COR-L47 (cell line): ENCODE data around the gene TSC1.
"Not testable (repeated sequence)": the region's sequence is repeated elsewhere in the genome, so short reads cannot be mapped to it uniquely, and the experiment has no call there.

Experiments
- DNase-seq: peaks from one replicate; lab custom pipeline; 2025; lab: John Stamatoyannopoulos, UW

Gene TSC1

DNA sequence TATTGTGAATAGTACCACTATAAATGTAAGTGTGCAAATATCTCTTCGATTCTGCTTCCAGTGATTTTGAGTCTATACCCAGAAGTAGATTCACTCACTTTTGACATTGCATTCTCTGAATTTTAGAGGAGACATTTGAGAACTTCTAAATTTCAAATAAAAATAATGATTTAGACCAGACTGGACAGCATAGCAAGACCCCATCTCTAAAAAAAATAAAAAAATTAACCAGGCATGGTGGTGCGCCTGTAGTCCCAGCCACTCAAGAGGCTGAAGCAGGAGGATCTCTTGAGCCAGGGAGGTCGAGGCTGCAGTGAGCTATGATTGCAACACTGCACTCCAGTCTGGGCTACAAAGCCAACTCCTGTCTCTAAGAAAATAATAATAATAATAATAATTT is 32.2 kb upstream of the TSC1 start:
- DNase-seq, result no peak

DNA sequence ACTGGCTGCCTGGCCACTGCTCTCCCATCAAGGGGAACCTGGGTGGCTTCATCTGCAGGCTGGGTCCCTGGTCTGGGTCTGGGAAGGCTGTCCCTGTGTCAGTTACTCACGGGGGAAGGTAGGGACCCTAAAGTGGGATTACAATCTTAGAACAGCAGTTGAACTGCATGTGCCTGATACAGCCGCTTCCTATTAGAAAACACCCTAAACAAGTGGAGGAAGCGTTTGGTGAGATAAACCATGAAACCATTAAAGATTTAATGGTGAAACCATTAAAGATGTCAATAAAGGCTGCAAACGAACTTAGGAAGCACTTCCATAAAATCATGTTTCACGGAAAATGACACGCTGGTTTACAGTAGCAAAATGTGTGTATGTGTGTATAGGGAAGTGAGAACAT is 31.5 kb upstream of the TSC1 start:
- no peak for DNase-seq

DNA sequence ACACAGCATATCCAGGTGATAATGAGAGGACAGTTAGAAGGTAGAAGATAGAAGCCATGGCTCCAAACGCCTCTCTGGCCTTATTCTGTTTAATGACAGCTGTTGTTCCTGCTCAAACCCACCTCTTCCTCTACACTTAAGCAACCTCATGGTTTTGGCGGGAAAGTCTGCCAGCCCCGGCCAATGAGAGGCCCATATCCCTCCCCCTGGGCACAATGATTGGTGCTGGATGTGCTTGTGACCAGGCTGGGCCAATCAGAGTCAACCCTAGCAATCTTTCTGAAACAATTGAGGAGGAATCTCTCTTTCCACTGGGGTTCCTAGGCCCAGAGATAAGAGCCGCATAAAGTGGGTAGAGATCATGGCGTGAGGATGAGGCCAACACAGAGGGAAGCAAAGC is 29.3 kb upstream of the TSC1 start:
- no peak for DNase-seq

DNA sequence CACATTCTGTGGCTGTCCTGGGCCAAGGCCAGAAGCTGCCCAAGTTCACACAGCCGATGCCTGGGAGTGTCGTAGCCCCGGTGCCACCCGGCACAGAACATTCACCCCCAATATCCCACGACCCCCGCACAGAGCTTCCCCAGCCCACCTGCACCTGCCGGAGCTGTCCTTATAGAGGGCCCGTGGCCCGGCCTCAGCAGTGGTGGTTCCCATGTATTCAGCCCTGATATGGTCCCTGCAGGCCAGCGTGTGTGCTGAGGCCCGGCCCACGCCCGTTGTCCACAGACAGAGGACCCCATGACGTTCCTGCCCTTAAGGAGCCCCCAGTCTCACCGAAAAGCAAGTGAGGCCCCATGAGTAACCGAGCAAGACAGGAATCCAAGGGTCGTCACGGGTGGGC is 28.8 kb upstream of the TSC1 start:
- DNase-seq, result no peak

DNA sequence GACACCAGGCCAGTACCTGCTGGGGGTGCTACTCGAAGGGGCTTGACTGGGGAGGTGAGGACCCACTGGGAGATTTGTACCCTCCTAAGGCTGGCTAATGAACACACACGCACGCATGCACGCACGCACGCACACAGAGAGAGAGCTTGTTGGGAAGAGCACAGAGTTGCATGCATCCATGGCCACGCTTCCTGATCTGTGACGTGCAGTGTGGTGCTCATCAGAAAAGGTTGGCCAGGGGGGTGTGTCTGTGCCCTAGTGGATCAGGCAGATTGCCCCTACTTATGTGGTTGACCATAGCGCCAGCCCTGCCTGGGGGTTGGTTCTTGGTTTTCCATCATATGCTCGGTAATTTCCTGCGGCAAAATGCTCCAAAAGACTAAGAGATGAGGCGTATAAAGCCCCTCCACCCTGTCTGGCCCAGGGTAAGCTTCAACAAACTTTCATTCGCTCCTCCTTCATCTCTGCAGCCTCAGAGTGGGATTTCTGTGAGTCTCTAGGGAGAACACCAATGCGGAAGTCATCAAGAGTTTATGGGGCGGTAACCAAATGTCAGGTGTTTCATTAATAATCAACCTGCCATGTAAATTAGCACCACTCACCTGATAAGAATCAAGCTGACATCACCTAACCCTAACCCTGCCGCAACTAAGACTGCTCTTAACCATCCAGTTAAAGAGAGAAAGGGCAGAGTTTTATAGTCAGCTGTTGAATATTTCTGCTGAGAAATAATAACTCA is 26.1 kb upstream of the TSC1 start:
- no peak for DNase-seq

DNA sequence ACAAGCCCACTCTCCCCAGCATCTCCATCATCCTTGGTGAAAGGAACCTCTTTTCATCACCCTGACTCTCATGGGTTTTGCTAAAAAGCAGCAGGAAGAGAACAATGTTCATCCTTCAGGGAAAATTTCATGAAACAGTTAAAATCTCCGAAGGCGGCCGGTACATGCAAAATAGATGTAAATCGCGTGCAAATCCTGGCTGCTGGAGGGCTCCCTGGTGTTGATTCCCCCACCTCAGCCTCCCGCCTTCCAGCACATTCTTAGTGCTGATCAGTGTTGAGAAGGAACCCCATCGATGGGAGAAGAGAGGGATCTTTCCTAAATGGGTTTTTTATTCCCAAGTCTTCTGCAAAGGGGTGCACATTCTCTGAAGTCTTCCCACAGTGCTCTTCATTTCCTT is 25.4 kb upstream of the TSC1 start:
- DNase-seq, result no peak

DNA sequence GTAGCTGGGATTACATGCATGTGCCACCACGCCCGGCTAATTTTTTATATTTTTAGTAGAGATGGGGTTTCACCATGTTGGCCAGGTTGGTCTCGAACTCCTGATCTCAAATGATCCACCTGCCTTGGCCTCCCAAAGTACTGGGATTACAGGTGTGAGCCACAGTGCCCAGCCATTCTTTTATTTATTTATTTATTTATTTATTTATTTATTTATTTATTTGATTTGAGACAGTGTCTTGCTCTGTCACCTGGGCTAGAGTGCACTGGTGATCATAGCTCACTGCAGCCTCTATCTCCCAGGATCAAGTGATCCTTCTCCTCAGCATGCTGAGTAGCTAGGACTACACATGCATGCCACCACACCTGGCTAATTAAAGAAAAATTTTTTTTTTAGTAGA is 23.5 kb upstream of the TSC1 start:
- not testable (repeated sequence) for DNase-seq

DNA sequence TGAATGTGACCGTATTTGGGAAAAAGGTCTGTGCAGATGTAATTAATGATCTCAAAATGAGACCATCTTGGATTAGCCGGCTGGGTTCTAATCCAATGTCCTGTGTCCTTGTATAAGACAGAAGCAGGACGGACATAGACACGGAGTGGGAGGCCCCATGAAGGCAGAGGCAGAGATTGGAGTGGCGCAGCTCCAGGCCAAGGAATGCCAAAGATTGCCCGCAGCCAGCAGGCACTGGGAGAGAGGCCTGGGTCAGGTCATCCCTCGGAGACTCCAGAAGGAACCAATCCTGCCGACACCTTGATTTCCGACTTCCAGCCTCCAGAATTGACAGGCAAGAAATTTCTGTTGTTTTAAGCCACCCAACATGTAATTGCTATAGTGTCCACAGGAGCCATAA is 21.1 kb upstream of the TSC1 start:
- no peak for DNase-seq

DNA sequence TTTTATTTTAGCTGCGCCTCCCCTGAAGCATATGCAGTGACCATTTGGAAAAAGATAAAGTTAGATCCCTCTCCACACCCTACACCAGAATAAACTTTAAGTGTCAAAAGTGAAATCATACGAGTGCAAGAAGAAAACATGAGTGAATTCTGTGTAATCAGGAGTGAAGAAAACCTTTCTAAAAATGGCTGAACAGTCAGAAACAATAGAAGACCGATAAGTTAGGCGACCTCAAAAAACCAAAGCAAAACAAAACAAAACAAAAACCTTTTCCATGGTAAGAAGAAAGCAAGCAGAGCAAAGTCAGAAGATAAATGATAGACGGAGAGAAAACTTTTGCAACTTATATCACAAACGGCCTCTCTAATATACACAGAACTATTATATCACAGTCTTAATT is 16.6 kb upstream of the TSC1 start:
- DNase-seq, result no peak

DNA sequence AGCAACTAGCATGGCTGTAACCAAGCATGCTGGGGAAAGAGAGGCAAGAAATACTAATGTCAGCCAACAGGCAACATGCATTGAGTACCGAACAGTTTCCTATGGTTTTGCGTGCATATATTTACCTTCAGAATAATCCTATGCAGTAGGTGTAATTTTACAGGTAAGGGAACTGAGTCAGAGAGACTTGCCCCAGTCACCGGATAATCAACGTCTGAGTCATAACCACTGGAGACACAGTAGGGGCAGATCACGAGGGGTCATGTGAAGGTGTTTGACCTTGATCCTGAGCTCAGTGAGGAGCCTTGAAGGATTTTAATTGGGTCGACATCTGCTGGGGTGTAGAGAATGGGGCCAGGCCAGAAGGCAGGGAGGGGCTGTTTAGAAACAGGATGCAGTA is 13.4 kb upstream of the TSC1 start:
- DNase-seq, result no peak

DNA sequence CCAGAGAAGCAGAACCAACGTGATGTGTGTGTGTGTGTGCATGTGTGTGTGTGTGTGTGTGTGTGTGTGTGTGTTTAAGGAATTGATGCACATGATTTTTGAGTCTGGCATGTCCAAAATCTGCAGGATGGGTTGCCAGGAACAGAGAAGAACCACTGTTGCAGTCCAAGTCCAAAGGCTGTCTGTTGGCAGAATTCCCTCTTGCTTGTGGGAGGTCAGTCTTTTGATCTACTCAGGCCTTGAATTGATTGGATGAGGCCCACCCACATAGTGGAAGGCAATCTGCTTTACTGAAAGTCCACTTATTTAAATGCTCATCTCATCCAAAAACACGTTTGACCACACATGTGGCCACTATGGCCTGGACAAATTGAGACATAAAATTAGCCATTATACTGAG is 11.4 kb upstream of the TSC1 start:
- DNase-seq, result no peak

DNA sequence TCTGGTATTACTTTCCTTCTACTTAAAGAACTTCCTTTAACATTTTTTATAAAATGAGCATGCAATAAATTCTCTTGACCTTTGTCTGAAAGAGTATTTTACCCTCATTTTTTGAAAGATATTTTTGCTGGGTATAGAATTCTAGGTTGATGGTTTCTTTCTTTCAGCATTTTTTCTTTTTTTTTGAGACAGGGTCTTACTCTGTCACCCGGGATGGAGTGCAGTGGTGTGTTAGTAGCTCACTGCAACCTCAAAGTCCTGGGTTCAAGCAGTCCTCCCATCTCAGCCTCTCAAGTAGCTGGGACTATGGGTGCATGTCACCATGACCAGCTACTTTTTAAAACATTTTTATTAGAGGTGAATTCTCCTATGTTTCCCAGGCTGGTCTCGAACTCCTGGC is 10.7 kb upstream of the TSC1 start:
- DNase-seq, result no peak

DNA sequence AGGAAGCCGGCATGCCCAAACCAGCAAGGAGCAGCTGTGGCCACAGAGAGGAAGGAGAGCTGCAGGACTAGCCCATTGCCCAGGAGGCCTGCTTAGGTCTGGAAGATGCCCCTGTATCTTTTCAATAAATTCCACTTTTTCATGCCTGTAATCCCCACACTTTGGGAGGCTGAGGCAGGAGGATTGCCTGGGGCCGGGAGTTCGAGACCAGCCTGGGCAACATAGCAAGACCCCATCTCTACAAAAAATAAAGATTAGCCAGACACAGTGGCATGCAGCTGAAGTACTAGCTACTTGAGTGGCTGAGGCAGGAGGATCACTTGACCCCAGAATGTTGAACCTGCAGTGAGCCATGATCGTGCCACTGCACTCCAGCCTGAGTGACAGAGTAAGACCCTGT is 5.3 kb upstream of the TSC1 start:
- DNase-seq, result no peak

DNA sequence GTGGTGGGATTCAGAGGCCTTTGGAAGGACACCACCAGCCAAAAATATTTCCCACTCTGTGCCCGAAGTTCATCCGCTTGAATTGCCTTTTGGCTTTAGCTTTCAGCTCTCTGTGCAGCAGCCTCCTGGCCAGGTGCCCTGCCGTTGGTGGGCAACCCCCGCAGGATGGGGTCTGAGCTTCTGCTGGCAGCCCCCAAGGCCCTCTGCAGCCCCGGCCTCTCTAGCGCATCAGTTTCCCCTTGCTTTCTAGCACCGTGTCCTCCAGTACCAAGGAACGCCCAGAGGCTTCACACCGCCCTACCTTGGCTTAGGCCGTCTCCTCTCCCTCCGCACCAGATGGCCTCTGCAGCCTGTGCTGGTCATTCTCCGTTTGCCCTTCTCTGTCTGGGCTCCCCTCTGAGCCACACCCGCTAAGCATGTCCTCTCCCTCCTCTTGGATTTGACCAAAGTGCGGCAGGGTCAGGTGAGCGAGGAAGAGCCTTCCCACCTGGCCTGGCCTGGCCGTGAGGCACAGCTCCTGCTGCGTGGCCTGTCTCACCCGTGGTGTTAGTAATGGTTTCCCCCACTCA is 4.2 kb upstream of the TSC1 start:
- no peak for DNase-seq

DNA sequence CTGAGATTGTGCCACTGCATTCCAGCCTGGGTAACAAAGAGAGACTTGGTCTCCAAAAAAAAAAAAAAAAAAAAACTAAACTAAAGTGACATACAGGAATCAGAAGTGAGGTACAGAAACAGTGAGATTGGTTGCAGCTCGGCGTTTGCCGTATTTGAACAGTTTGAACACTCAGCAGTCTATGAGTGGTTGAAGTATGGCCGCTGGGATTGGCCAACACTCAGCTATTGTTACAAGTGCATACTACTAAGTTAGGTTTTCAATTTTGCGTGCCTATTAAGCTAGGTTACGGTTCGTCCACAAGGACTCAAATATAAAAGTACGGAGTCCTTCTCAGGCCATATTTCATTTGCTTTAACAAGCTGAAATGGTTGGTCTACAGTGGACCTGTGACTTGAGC is 3.3 kb upstream of the TSC1 start:
- DNase-seq, result no peak

DNA sequence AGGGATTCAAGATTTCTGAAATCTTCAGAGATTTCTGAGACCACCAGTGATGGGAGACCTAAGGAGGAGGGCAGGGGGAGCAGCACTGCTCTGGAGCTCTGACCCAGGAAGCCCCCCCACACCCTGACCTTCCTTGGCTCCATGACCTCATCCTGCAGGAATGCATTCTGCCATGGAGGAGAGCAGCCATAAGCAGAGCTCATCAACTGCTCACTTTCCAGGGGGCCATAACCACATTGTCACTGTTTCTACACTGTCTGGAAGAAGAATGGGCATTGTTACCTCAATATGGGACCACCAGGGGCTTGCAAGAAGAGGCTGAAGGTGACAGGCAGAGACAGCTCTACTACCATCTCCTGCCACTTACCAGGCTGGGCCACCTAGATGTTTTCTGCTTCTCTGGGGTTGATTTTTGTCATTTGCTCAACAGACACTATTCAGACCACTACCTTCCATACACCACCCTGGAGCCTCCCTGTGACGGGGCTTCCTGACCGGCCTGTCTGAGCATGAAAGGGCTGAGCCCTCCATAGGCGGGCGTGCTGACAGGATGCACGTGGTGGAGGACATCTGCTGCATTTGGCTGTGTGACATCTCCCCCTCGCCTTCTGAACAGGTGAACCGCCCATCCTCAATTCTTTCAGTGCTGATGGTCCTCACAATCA is 2.3 kb upstream of the TSC1 start:
- DNase-seq, result no peak

DNA sequence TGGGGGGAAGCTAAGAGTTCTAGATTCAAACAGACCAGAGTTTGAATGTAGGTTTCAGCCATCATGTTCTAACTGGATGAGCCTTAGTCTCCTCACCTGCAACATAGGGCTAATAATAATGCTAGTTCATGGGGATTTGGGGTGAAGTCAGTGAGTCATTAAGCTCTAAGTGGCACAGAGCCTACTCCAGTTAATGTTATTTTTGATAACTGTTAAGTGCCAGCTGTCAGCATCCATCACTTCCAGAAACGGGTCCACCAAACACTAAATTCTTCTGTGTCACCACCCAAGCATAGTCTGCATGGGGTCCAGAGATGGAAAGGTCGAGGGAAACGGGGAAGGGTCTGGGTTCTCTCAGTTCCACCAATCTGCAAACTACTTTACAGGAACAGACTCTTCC is 1.8 kb upstream of the TSC1 start:
- no peak for DNase-seq

DNA sequence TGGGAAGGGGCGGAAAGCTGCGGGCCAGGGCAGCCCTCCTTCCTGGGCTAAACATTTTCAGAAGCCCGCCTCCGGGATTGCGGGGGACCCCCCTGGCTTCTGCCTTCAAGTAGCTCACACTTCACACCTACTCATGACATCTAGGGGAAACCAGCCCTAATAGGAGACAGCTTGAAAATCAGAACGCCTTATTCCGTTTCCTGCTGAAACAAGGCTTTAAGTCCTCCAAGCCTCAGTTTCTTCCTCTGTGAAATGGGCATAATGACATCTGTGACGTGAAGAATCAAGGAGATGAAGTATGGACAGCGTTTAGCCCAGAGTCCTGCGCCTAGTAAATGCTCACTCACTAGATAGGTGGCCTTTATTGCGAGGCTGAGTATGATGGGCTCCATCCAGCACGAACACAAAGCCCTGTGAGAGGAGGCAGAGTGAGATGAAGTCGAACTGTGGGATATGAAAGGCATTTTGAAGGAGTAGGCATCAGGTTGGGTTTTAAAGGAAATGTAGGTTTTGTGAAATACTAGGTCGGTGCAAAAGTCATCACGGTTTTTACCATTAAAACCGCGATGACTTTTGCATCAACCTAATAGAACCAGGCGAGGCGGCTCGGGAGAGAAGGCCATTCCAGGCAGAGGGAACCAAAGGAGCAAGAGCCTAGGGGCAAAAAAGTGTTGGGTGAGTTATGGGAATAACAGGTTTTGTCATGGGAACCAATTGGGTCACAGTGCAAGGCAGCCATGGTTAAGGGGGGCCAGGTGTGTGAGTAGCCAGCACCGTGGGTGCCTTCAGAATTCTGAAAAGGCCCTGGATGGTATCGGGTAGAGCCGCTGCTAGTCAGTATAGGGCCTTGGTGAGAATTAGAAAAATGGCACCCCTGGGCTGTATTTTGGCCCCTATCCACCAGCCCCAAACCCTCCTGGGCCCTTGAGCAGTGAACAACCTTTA is 1.0 kb upstream of the TSC1 start:
- DNase-seq, result no peak

DNA sequence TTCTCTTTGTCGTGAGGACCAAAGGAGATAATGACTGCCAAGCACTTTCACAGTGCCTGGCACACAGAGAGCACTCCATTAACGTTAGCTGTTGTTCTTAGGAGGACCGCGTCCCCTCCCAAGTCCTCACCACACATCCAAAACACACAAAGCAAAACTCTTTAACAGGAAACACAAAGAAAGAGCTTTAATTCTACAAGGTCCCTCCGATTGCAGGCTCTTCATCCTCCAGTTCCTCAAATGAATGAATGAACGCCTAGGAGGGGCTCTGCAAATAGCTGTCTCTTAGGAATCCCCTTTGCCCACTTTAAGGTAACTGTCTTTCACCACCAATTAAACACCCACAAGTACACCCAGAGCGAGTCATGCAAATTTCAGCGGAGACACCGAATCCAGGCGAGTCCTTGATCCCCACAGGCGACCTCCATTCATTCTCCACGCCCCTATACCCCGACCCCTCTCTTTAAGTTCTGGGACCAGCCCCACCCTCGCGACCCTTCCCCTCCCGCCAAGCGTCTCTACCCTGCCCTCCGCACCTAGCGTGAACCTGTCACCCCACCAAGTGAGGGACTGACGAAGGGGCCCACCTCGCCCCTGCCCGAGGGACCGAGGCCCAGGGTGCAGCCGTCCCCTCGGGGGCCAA is 644 bp downstream of the TSC1 start:
- no peak for DNase-seq

DNA sequence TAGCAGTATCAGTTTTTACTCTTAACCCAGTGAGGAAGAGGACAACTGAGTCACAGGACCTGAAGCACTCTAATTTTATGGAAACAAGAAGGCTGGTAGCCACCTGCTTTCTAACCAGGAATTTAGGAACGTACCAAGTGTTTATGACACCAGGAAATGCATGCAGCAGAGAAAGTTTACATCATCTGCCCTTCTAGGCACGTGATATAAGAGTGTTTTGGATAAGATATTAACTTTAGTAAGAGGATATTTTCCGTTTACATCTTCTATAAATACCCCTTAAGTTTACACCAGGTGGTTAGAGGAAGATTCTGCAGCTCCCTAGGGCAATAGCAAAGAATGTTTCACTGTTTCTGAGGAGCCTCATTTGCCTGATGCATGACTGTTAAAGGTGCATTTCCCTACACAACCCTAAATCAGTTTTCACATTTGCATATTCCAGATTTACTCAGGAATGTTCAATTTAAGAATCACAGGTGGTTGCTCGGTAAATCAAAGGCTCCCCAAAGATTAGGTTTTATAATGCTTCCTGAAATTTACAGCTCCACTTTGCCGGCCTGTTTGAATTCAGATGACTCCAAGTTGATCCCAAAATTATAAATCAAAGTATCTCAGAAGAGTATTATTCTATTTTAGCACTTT is 1.8 kb downstream of the TSC1 start:
- DNase-seq, result no peak

DNA sequence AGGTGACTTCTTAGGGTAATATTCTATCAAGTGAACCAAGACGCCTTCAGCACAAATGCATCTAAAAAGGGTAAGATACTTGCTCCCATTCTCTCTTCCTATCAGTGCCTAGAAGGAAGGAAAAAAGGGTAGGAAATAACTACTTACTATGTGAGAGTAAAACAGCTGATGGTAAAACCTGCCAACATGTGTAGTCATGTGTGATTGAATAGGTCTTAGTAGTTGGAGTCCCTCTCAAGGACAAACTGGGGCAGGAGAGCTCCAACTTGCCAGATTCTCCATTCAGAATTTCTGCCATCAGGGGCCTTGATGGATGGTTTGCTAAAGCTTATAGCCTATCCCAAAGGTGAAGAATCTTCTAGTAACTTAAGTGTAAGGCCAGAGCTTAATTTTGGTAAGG is 5.2 kb downstream of the TSC1 start:
- no peak for DNase-seq

DNA sequence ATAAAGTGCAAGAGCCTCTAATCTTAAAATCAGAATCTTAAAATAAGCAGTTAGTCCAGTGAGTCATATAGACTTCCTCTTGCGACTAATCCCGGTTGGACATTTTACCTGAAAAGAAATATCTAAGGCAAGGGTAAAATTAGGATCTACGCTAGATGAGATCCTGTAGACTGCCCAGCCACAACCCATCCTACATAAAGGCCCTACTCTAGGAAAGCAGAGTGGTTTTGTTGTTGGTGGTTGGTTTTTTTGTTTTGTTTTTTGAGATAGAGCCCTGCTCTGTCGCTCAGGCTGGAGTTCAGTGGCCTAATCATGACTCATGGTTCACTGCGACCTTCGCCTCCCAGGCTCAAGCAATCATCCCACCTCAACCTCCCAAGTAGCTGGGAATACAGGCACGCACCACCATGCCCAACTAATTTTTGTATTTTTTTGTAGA is 6.9 kb downstream of the TSC1 start:
- no peak for DNase-seq
